ENCODE measurements around the gene PCSK5. TPM values are rescaled to one million over a fixed set of nuclear protein-coding genes. Genes with fewer than 3 reads are reported as not detected.

PCSK5 gene
- total and polyA plus RNA-seq, 4 donors = 5.1 to 47.5 (median 22.0) TPM

GRCh38 chr9:76378367-76379073, 488.0 kb downstream of the PCSK5 start:
- DNase-seq = no peak
- H3K4me1 ChIP-seq (ENCODE audit: control insufficient read depth in 1 of 2, insufficient read depth in 2 of 2, low read length in 2 of 2) = no peaks in the 10 kb centered on the region
- H3K27me3 ChIP-seq (ENCODE audit: control insufficient read depth in 1 of 2, insufficient read depth in 2 of 2, low read length in 1 of 2) = no peaks in the 10 kb centered on the region
- no peaks in the 10 kb centered on the region for H3K9me3 ChIP-seq (ENCODE audit: control insufficient read depth, low read length)
- H3K27ac ChIP-seq (ENCODE audit: low read depth in 1 of 2, low read length in 2 of 2) = no peak overlapping the region
- ATAC-seq (ENCODE audit: low FRiP score) = no peak
- WGBS, 2 donors = 86 to 88% methylated on average over 6 of the region's 6 CpGs
- H3K4me3 ChIP-seq (ENCODE audit: low read length in 2 of 2) = no peak overlapping the region
- intact Hi-C loops (cut with DNase I) = no loop called here
- no peaks in the 10 kb centered on the region for H3K36me3 ChIP-seq (ENCODE audit: control insufficient read depth in 1 of 2, insufficient read depth in 2 of 2, low read length in 1 of 2)

- Histone ChIP-seq H3K4me1 (ENCODE audit: control insufficient read depth in 1 of 2, insufficient read depth in 2 of 2, low read length in 2 of 2) (no peaks in the 10 kb centered on the region), H3K36me3 (ENCODE audit: control insufficient read depth in 1 of 2, insufficient read depth in 2 of 2, low read length in 1 of 2) (peaks cover 0 to 5% of the 10 kb centered on the region in 2 donors), H3K27me3 (ENCODE audit: control insufficient read depth in 1 of 2, insufficient read depth in 2 of 2, low read length in 1 of 2) (no peaks in the 10 kb centered on the region), H3K27ac (ENCODE audit: low read depth in 1 of 2, low read length in 2 of 2) (no peak overlapping the region), H3K4me3 (ENCODE audit: low read length in 2 of 2) (no peak overlapping the region), H3K9me3 (ENCODE audit: control insufficient read depth, low read length) (no peaks in the 10 kb centered on the region)
- ATAC-seq (ENCODE audit: low FRiP score) = no peak
- DNase-seq = no peak
- WGBS, 2 donors = 94 to 96% methylated on average over 2 of the region's 2 CpGs
- intact Hi-C loops (cut with DNase I) = no loop called here
These were observed 489.0 kb downstream of the PCSK5 start for GRCh38 chr9:76379494-76379893.

- WGBS, 2 donors = 64 to 65% methylated on average over 1 of the region's 1 CpG
- Histone ChIP-seq H3K4me3 (ENCODE audit: low read length in 2 of 2) (no peak overlapping the region), H3K36me3 (ENCODE audit: control insufficient read depth in 1 of 2, insufficient read depth in 2 of 2, low read length in 1 of 2) (no peaks in the 10 kb centered on the region), H3K9me3 (ENCODE audit: control insufficient read depth, low read length) (no peaks in the 10 kb centered on the region), H3K4me1 (ENCODE audit: control insufficient read depth in 1 of 2, insufficient read depth in 2 of 2, low read length in 2 of 2) (no peaks in the 10 kb centered on the region), H3K27me3 (ENCODE audit: control insufficient read depth in 1 of 2, insufficient read depth in 2 of 2, low read length in 1 of 2) (no peaks in the 10 kb centered on the region), H3K27ac (ENCODE audit: low read depth in 1 of 2, low read length in 2 of 2) (no peak overlapping the region)
- ATAC-seq (ENCODE audit: low FRiP score) = no peak
- no peak for DNase-seq
- intact Hi-C loops (cut with DNase I) = no loop called here
These were observed 500.2 kb downstream of the PCSK5 start for GRCh38 chr9:76390656-76391055.

- no peaks in the 10 kb centered on the region for H3K9me3 ChIP-seq (ENCODE audit: control insufficient read depth, low read length)
- H3K27ac ChIP-seq (ENCODE audit: low read depth in 1 of 2, low read length in 2 of 2) = peak within 1 kb of the TSS; percentile 15 to 99
- intact Hi-C loops (cut with DNase I) = no loop called here
- peak within 1 kb of the TSS; percentile 68 to 96 for H3K4me3 ChIP-seq (ENCODE audit: low read length in 2 of 2)
- no peaks in the 10 kb centered on the region for H3K36me3 ChIP-seq (ENCODE audit: control insufficient read depth in 1 of 2, insufficient read depth in 2 of 2, low read length in 1 of 2)
- ATAC-seq (ENCODE audit: low FRiP score) (peak; percentile 99), DNase-seq (peak; percentile 97 to 99)
- WGBS, 2 donors = 0% methylated on average over 61 to 81 of the region's 81 CpGs
- no peaks in the 10 kb centered on the region for H3K4me1 ChIP-seq (ENCODE audit: control insufficient read depth in 1 of 2, insufficient read depth in 2 of 2, low read length in 2 of 2)
- no peaks in the 10 kb centered on the region for H3K27me3 ChIP-seq (ENCODE audit: control insufficient read depth in 1 of 2, insufficient read depth in 2 of 2, low read length in 1 of 2)
These were observed 503.9 kb downstream of the PCSK5 start, which contains the start of gene RFK for GRCh38 chr9:76394195-76394959. RFK (minus strand) TSS chr9:76394426; CDS start chr9:76394171, 255 bp downstream.

GRCh38 chr9:76394960-76395252, 504.4 kb downstream of the PCSK5 start:
- no peaks in the 10 kb centered on the region for H3K27me3 ChIP-seq (ENCODE audit: control insufficient read depth in 1 of 2, insufficient read depth in 2 of 2, low read length in 1 of 2)
- peak overlapping the region; percentile 15 to 99 for H3K27ac ChIP-seq (ENCODE audit: low read depth in 1 of 2, low read length in 2 of 2)
- no peaks in the 10 kb centered on the region for H3K36me3 ChIP-seq (ENCODE audit: control insufficient read depth in 1 of 2, insufficient read depth in 2 of 2, low read length in 1 of 2)
- 0% methylated on average over 11 of the region's 11 CpGs for WGBS, 2 donors
- intact Hi-C loops (cut with DNase I) = no loop called here
- no peaks in the 10 kb centered on the region for H3K4me1 ChIP-seq (ENCODE audit: control insufficient read depth in 1 of 2, insufficient read depth in 2 of 2, low read length in 2 of 2)
- peak; percentile 72 for ATAC-seq (ENCODE audit: low FRiP score)
- no peaks in the 10 kb centered on the region for H3K9me3 ChIP-seq (ENCODE audit: control insufficient read depth, low read length)
- DNase-seq = peak in 1 of 2 donors; percentile 80
- peak overlapping the region; percentile 46 to 96 for H3K4me3 ChIP-seq (ENCODE audit: low read length in 2 of 2)

- H3K27ac ChIP-seq (ENCODE audit: low read depth in 1 of 2, low read length in 2 of 2) = peak overlapping the region in 1 of 2 donors; percentile 73
- intact Hi-C loops (cut with DNase I) = no loop called here
- no peaks in the 10 kb centered on the region for H3K36me3 ChIP-seq (ENCODE audit: control insufficient read depth in 1 of 2, insufficient read depth in 2 of 2, low read length in 1 of 2)
- H3K4me1 ChIP-seq (ENCODE audit: control insufficient read depth in 1 of 2, insufficient read depth in 2 of 2, low read length in 2 of 2) = no peaks in the 10 kb centered on the region
- ATAC-seq (ENCODE audit: low FRiP score) (no peak), DNase-seq (no peak)
- H3K27me3 ChIP-seq (ENCODE audit: control insufficient read depth in 1 of 2, insufficient read depth in 2 of 2, low read length in 1 of 2) = no peaks in the 10 kb centered on the region
- 78 to 81% methylated on average over 10 of the region's 10 CpGs for WGBS, 2 donors
- no peaks in the 10 kb centered on the region for H3K9me3 ChIP-seq (ENCODE audit: control insufficient read depth, low read length)
- H3K4me3 ChIP-seq (ENCODE audit: low read length in 2 of 2) = no peak overlapping the region
These were observed 504.9 kb downstream of the PCSK5 start for GRCh38 chr9:76395381-76395780.

- no peak for ATAC-seq (ENCODE audit: low FRiP score)
- intact Hi-C loops (cut with DNase I) = no loop called here
- Histone ChIP-seq H3K9me3 (ENCODE audit: control insufficient read depth, low read length) (no peaks in the 10 kb centered on the region), H3K4me1 (ENCODE audit: control insufficient read depth in 1 of 2, insufficient read depth in 2 of 2, low read length in 2 of 2) (no peaks in the 10 kb centered on the region), H3K4me3 (ENCODE audit: low read length in 2 of 2) (no peak overlapping the region), H3K36me3 (ENCODE audit: control insufficient read depth in 1 of 2, insufficient read depth in 2 of 2, low read length in 1 of 2) (no peaks in the 10 kb centered on the region), H3K27ac (ENCODE audit: low read depth in 1 of 2, low read length in 2 of 2) (no peak overlapping the region), H3K27me3 (ENCODE audit: control insufficient read depth in 1 of 2, insufficient read depth in 2 of 2, low read length in 1 of 2) (no peaks in the 10 kb centered on the region)
- WGBS, 2 donors = 88 to 90% methylated on average over 6 of the region's 6 CpGs
- no peak for DNase-seq
These were observed 505.7 kb downstream of the PCSK5 start for GRCh38 chr9:76396144-76396543.

- WGBS, 2 donors = 96 to 97% methylated on average over 13 of the region's 13 CpGs
- Histone ChIP-seq H3K4me3 (ENCODE audit: low read length in 2 of 2) (no peak overlapping the region), H3K27me3 (ENCODE audit: control insufficient read depth in 1 of 2, insufficient read depth in 2 of 2, low read length in 1 of 2) (no peaks in the 10 kb centered on the region), H3K27ac (ENCODE audit: low read depth in 1 of 2, low read length in 2 of 2) (no peak overlapping the region), H3K36me3 (ENCODE audit: control insufficient read depth in 1 of 2, insufficient read depth in 2 of 2, low read length in 1 of 2) (no peaks in the 10 kb centered on the region), H3K9me3 (ENCODE audit: control insufficient read depth, low read length) (no peaks in the 10 kb centered on the region), H3K4me1 (ENCODE audit: control insufficient read depth in 1 of 2, insufficient read depth in 2 of 2, low read length in 2 of 2) (no peaks in the 10 kb centered on the region)
- ATAC-seq (ENCODE audit: low FRiP score) (no peak), DNase-seq (no peak)
- intact Hi-C loops (cut with DNase I) = no loop called here
These were observed 506.1 kb downstream of the PCSK5 start for GRCh38 chr9:76396597-76396996.

GRCh38 chr9:76399856-76400255, 509.4 kb downstream of the PCSK5 start:
- H3K4me3 ChIP-seq (ENCODE audit: low read length in 2 of 2) = no peak overlapping the region
- 56 to 70% methylated on average over 1 of the region's 1 CpG for WGBS, 2 donors
- H3K9me3 ChIP-seq (ENCODE audit: control insufficient read depth, low read length) = no peaks in the 10 kb centered on the region
- no peaks in the 10 kb centered on the region for H3K36me3 ChIP-seq (ENCODE audit: control insufficient read depth in 1 of 2, insufficient read depth in 2 of 2, low read length in 1 of 2)
- H3K27ac ChIP-seq (ENCODE audit: low read depth in 1 of 2, low read length in 2 of 2) = no peak overlapping the region
- DNase-seq (no peak), ATAC-seq (ENCODE audit: low FRiP score) (no peak)
- intact Hi-C loops (cut with DNase I) = loop anchor here in 1 of 2 donors (5.0 kb wide), 1 partner anchor 307 kb away; no protein-coding TSS in a partner anchor
- no peaks in the 10 kb centered on the region for H3K27me3 ChIP-seq (ENCODE audit: control insufficient read depth in 1 of 2, insufficient read depth in 2 of 2, low read length in 1 of 2)
- no peaks in the 10 kb centered on the region for H3K4me1 ChIP-seq (ENCODE audit: control insufficient read depth in 1 of 2, insufficient read depth in 2 of 2, low read length in 2 of 2)
